Omental fat pad (tissue), 4 donors: ENCODE data around the gene DCP1B. TPM values are rescaled to one million over a fixed set of nuclear protein-coding genes. Genes with fewer than 3 reads are reported as not detected.

Experiments
- ATAC-seq: fragments of 150-250 bp; one replicate; pipeline ENCODE4 v1.9.1; 2016; ENCODE audit warnings: mild to moderate bottlenecking, moderate library complexity; ENCODE audit not compliant: low FRiP score
- DNase-seq: peaks from one replicate; pipeline ENCODE4 v3.0.0-alpha.2; 2019; ENCODE audit warnings: low spot score
- total RNA-seq, 4 donors: library from RNA; depleted of rRNA; stranded (reverse); fragments of >200 nt; gene quantifications; one replicate each; pipeline ENCODE4 v1.1.0, GENCODE V29; 2016
- TF ChIP-seq, protein P1 (sequence below), 3 donors: fragments of 450-650 bp; IDR thresholded peaks; one replicate each; pipeline ENCODE4 v1.5.1; 2016 to 2017; ENCODE audit warnings: antibody characterized with exemption in 3 of 3, mild to moderate bottlenecking in 3 of 3, moderate library complexity in 2 of 3

The DCP1B gene
- total RNA-seq, 4 donors from 2014 or later: 7.2 to 19.2 (median 9.9) TPM

DNA sequence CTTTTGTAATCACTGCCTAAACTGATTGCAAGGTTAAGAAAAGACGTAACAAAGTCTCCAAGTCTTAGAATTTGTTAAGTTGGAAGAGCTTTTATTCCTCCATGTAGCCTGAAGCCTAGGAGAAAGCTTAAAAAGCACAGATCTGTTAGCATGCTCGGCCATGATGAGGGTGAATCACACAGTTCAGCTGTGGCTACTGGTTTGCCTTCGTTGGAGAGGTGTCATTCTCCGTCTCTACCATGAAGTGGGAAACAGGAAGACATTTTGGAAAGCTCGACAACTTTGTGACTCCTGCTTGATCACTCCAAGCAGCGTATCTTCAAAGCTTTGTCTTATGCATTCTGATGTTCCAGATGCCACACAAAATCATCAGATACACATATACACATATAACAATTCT is 27.1 kb downstream of the DCP1B start:
- ATAC-seq: no peak
- TF ChIP-seq, protein P1, sequence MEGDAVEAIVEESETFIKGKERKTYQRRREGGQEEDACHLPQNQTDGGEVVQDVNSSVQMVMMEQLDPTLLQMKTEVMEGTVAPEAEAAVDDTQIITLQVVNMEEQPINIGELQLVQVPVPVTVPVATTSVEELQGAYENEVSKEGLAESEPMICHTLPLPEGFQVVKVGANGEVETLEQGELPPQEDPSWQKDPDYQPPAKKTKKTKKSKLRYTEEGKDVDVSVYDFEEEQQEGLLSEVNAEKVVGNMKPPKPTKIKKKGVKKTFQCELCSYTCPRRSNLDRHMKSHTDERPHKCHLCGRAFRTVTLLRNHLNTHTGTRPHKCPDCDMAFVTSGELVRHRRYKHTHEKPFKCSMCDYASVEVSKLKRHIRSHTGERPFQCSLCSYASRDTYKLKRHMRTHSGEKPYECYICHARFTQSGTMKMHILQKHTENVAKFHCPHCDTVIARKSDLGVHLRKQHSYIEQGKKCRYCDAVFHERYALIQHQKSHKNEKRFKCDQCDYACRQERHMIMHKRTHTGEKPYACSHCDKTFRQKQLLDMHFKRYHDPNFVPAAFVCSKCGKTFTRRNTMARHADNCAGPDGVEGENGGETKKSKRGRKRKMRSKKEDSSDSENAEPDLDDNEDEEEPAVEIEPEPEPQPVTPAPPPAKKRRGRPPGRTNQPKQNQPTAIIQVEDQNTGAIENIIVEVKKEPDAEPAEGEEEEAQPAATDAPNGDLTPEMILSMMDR (IDR thresholded peaks at IDR 0.05): no peak
- no peak for DNase-seq

DNA sequence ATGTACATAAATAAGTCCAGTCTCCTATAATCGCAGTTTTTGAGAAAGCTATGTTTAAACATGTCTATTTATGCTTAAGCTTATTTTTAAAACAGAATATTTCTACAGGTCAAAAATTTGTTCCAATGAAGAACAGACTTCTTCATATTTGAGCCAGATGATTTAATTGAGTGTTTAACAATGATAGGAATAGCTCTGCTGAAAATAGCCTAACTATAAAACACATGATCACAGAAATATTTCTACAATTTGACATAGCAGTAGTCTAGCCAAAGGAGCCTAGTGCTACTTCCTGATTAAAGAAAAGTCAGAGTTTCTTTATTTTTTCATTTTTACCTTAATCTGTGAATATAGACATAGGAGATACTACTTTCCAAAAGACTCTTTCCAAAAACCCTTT is 29.4 kb downstream of the DCP1B start:
- DNase-seq (no peak), ATAC-seq (no peak)
- TF ChIP-seq, protein P1 (IDR thresholded peaks at IDR 0.05): no peak

DNA sequence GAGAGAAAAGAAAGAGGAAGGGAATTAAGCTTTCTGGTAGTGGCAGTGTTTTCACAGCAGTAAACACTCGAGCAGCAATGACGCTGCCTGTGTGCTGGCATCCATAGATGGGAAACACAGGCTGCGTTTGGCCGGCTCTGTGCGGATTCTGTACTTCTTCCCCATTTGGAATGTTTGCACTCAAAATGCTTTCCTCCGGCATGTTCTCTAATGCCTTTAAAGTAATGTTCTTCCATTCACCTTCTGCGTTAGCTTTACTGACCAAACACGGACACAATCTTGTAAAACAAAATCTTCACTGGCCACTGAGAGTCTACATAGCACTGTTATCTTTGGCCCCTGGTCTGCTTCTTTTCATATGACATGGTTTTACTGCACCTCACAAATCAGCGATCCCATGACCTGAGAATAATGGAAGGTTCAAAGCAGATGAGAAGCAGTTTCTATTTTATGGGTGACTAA is 31.4 kb downstream of the DCP1B start:
- DNase-seq (no peak), ATAC-seq (peak; percentile 69)
- TF ChIP-seq, protein P1 (IDR thresholded peaks at IDR 0.05): no peak

DNA sequence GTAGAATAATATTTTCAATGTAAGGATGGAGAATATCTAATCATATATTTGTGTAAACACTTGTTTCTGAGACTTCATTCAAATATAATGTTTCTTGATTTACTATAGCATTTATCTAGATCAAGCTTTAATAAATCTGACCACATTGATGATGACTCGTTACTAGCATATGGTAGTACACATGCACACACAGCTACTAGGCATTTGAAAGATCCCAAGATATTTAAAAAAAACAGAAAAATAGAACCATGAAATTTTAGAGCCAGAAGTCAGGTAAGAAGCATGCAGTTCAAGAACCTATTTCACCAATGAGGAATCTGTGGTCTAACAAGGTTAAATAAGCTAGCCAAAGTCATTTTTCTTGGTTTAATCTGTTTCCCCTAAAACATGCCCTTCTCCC is 32.0 kb downstream of the DCP1B start:
- TF ChIP-seq, protein P1 (IDR thresholded peaks at IDR 0.05): no peak
- DNase-seq (no peak), ATAC-seq (no peak)

DNA sequence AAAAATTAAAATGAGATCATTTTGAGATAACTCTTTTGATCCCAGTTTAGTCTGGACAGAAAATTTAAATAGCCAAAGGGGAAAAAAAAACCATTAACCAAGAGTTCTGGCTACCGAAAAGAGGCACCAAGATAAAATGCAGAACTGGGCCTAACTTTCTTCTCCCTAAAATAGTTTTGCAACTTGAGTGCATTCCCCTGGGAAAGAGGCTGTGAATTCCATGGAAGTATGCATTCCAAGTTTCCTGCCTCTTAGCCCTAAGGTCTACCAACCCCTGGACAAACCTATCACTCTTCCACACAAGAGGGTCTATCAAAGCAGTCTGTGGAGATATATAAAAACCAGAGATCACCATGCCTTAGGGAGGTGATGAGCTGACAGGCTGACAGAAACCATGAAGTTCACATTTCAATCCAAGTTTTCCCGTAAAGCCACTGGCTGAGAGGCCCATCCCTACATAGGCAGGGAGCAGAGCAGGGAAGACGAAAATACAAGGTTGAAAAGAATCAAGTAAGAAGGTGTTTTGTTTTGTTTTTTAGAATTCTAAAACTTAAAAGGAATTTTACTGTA is 33.8 kb downstream of the DCP1B start:
- TF ChIP-seq, protein P1 (IDR thresholded peaks at IDR 0.05): no peak
- ATAC-seq: no peak
- no peak for DNase-seq

DNA sequence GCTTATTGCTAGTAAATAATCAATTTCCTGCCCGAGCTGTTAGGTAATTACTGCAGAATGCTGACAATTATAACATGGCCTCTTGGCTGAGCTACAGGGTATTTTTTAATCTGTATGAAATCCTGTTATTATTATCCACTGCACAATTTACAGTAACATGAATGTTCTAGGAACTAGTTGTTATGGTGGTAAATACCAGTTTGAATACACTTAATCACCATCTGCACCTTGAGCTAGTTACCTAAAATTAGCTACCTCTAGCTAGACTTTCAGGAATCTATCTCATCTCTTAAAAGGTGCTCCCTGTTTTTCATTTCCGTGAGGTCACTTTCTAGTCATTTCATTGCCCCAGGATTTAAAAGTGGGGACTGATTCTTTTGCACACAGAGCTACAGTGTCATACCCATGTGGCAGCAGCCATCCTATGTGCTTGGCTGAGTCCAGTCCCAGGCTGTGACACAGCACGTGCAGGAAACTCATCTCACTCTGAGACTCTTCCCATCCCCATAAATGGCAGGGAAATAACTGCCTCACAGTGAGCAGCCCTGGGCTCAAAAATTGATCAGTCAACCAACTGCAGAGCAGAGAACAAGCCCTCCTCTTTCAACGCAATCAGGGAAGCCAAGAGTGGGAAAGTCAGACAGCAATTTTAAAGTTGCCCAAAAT is 37.6 kb downstream of the DCP1B start:
- TF ChIP-seq, protein P1 (IDR thresholded peaks at IDR 0.05): no peak
- no peak for ATAC-seq
- DNase-seq: no peak

DNA sequence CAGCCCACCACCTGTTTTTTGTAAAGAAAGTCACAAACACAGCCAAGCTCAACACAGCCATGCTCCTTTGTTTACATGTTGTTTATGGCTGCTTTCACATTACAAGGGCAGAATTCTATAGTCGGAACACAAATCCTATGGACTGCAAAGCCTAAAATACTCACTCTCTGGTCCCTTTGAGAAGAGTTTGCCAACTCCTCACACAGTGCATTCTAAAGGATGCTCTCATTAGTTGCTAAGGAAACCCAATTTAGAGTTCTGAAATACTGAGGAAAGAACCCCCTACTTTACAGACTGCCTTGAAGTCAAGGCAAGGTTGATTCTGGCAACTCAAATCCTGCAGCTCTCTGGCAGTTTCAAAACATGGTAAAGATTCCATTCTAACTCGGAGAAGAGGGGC is 38.3 kb downstream of the DCP1B start:
- no peak for ATAC-seq
- TF ChIP-seq, protein P1 (IDR thresholded peaks at IDR 0.05): no peak
- no peak for DNase-seq
